Jurkat, Clone E6-1 (cell line): Measurements from ENCODE around the gene NID2.
A peak's percentile ranks its signal among the peaks of the same experiment; 100 is the strongest.

Experiments used
- DNase-seq: peaks from one replicate; pipeline ENCODE4 v3.0.0-alpha.2; 2011; ENCODE audit warnings: low read depth, low spot score
- H3K4me3 ChIP-seq: 2 replicates; pipeline ENCODE4 v1.5.1; 2011; ENCODE audit warnings: mild to moderate bottlenecking, low read length, control low read depth, moderate library complexity

The NID2 gene

GRCh38 chr14:51989293-51990234, 79.3 kb downstream of the NID2 start, which contains the start of gene RTRAF:
Gene RTRAF, plus strand, starts transcription at chr14:51989546. Its CDS starts 94 bp downstream, at chr14:51989640.
- peak within 1 kb of the TSS; percentile 90 for H3K4me3 ChIP-seq
- DNase-seq, result peak; percentile 91

- DNase-seq, result no peak
- no peak overlapping the region for H3K4me3 ChIP-seq
These were observed 80.6 kb downstream of the NID2 start for GRCh38 chr14:51988221-51988620.

GRCh38 chr14:51981218-51981854, 87.5 kb downstream of the NID2 start:
- no peak for DNase-seq
- no peak overlapping the region for H3K4me3 ChIP-seq

GRCh38 chr14:51979088-51979709, 89.7 kb downstream of the NID2 start:
- peak; percentile 66 for DNase-seq

GRCh38 chr14:51978681-51979085, 90.2 kb downstream of the NID2 start:
- H3K4me3 ChIP-seq, result no peak overlapping the region
- DNase-seq, result no peak

More at GRCh38 chr14:51979088-51979709, 89.7 kb downstream of the NID2 start:
- no peak overlapping the region for H3K4me3 ChIP-seq

GRCh38 chr14:51977075-51977474, 91.8 kb downstream of the NID2 start:
- H3K4me3 ChIP-seq, result no peak overlapping the region
- DNase-seq, result no peak

GRCh38 chr14:51972566-51972965, 96.3 kb downstream of the NID2 start:
- no peak overlapping the region for H3K4me3 ChIP-seq
- DNase-seq, result no peak

- no peak for DNase-seq
These were observed 98.9 kb downstream of the NID2 start for GRCh38 chr14:51969852-51970540.

GRCh38 chr14:51967521-51967920, 101.3 kb downstream of the NID2 start:
- no peak for DNase-seq
- H3K4me3 ChIP-seq, result no peak overlapping the region

More at GRCh38 chr14:51969852-51970540, 98.9 kb downstream of the NID2 start:
- no peak overlapping the region for H3K4me3 ChIP-seq

GRCh38 chr14:51963286-51963685, 105.6 kb downstream of the NID2 start:
- H3K4me3 ChIP-seq, result no peak overlapping the region
- no peak for DNase-seq

- DNase-seq, result no peak
These were observed 106.1 kb downstream of the NID2 start for GRCh38 chr14:51962711-51963110.

GRCh38 chr14:51960866-51961265, 108.0 kb downstream of the NID2 start:
- DNase-seq, result no peak

More at GRCh38 chr14:51962711-51963110, 106.1 kb downstream of the NID2 start:
- H3K4me3 ChIP-seq, result no peak overlapping the region

GRCh38 chr14:51959928-51960327, 108.9 kb downstream of the NID2 start:
- no peak overlapping the region for H3K4me3 ChIP-seq
- DNase-seq, result no peak

More at GRCh38 chr14:51960866-51961265, 108.0 kb downstream of the NID2 start:
- no peak overlapping the region for H3K4me3 ChIP-seq

- no peak for DNase-seq
- H3K4me3 ChIP-seq, result no peak overlapping the region
These were observed 110.9 kb downstream of the NID2 start for GRCh38 chr14:51957950-51958349.
